GM12892 (cell line): Measurements from ENCODE around the gene WIPI1.

Experiments
- DNase-seq: peaks from one replicate; pipeline ENCODE4 v3.0.0; 2011; ENCODE audit not compliant: insufficient read length
- FAIRE-seq: peaks from 2 replicates; lab custom pipeline; 2011; peaks lifted over from hg19 to GRCh38; lab: Jason Lieb, UNC
- POLR2A ChIP-seq: IDR thresholded peaks from 2 replicates; pipeline ENCODE4 v1.6.1; 2011; ENCODE audit warnings: low read depth, low read length, control low read depth
- POLR2AphosphoS5 ChIP-seq: IDR thresholded peaks from 2 replicates; pipeline ENCODE4 v1.6.1; 2011; ENCODE audit warnings: low read depth, low read length, control low read depth
- TAF1 ChIP-seq: IDR thresholded peaks from 2 replicates; pipeline ENCODE4 v1.6.1; 2011; ENCODE audit warnings: low read depth, mild to moderate bottlenecking, control low read depth, low read length, borderline replicate concordance

WIPI1 gene

GRCh38 chr17:68459037-68459639, 1.8 kb upstream of the WIPI1 start:
- FAIRE-seq = peak; percentile 61
- TF ChIP-seq TAF1 (no peak), POLR2AphosphoS5 (no peak), POLR2A (no peak)
- no peak for DNase-seq

- no peak for TF ChIP-seq POLR2AphosphoS5
- no peak for TF ChIP-seq POLR2A
- no peak for TF ChIP-seq TAF1
- no peak for DNase-seq
- FAIRE-seq = peak; percentile 91
These were observed 1.2 kb upstream of the WIPI1 start for GRCh38 chr17:68458260-68459036.

DNA sequence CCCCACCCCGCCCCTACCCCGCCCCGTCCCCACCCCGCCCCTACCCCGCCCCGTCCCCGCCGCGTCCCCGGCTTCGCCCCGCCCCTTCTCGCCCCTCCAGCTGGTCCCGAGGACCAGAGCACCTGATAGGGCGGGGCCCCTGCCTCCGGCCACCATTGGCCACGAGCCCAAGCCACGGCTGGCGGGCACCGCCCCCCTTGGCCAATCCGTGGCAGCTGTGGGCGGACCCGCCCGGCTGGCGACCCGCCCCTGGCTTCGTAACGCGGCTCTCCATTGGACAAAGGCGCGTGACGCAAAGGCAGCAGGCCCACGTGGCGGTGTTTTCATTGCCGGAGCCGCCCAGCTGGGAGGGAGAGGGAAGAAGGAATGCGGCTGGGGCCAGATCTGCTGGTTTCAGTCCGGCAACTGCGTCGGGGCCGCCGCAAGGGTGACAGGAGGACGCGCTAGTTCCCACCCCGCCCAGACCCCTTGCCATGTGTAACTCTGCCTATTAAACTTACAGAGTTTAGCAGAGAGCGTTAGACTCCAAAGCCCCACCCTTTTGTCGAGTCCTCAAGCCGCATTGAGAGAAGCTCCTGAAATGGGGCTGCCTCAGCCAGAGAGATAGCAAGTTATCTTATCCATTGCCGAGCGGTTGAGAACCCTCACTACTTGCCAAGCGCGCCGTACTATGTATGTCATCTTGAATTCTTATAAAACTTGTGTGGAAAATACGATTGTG, 403 bp upstream of the WIPI1 start:
- no peak for TF ChIP-seq POLR2AphosphoS5
- TF ChIP-seq TAF1 = no peak
- TF ChIP-seq POLR2A = peak; percentile 33; the same call in 1 of the 2 replicates
- FAIRE-seq = peak; percentile 85
- peak; percentile 88 for DNase-seq

DNA sequence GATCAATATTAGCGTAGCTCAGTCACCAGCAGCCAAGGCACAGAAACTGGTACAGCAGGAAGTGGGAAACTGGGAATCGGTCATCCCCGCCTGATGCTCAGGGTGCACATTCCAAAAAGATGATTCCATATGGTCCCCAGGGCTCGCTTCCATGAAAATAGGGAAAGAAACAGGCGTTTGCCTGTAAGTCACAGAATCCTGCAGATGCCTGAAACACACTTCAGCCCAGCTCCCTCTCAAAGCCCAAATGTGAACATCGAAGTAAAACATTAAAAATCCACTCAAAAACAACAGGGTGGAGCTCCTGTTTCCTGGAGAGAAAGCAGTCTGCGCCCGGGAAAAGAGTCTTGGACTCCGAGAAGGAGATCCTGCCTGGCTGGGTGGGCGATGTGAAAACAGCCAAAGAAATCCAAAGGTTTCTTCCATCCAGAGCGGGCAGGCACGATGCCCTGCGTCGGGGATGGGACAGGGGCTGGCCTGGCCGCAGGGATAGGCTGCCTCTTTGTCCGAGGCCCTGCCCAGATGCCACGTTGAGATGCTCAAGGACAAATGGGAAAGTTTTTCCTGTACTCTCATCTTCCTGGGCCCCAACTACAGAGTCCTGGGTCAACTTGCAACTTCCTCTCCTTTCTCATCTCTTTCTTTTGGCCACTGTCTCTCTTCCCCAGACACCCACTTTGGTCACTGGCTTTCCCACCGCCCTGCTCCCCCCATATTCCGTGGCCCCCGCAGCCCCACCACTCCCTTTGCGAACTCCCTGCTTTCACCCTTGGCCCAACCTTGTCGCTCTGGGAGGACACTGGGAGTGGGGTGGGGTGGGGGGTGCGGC, 743 bp downstream of the WIPI1 start:
- DNase-seq (no peak), FAIRE-seq (no peak)

DNA sequence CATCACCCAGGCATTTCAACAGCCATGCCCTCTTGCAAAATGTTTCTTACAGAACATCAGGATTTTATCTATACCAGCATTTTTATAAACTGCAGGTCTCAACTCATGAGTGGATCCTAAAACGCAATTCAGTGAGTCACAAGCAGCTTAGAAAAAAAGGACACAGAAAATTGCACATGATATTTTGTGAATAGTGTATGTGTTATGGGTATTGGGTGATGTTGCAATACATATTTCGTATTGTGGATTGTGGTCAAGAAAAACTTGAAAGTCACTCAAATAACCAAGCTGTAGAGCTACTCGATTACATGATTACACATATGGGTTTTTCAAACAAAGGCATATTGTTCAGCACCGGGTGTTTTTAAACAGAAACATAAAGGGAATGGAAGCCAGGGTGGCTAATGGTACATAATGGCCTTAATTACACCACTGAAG, 1.4 kb downstream of the WIPI1 start:
- FAIRE-seq = no peak
- TF ChIP-seq POLR2AphosphoS5 (no peak), TAF1 (no peak), POLR2A (no peak)
- DNase-seq = no peak

More for the DNA sequence above, 743 bp downstream of the WIPI1 start:
- no peak for TF ChIP-seq TAF1
- TF ChIP-seq POLR2AphosphoS5 = no peak
- no peak for TF ChIP-seq POLR2A

GRCh38 chr17:68453991-68454665, 3.2 kb downstream of the WIPI1 start:
- FAIRE-seq = no peak
- no peak for TF ChIP-seq POLR2A
- TF ChIP-seq TAF1 = no peak
- TF ChIP-seq POLR2AphosphoS5 = no peak
- no peak for DNase-seq

- no peak for TF ChIP-seq TAF1
- FAIRE-seq (no peak), DNase-seq (no peak)
These were observed 4.5 kb downstream of the WIPI1 start for GRCh38 chr17:68452724-68453290.

GRCh38 chr17:68451670-68452354, 5.5 kb downstream of the WIPI1 start:
- no peak for FAIRE-seq
- TF ChIP-seq POLR2A (no peak), TAF1 (no peak), POLR2AphosphoS5 (no peak)
- DNase-seq = no peak

GRCh38 chr17:68450801-68451200, 6.5 kb downstream of the WIPI1 start:
- TF ChIP-seq POLR2A (no peak), POLR2AphosphoS5 (no peak), TAF1 (no peak)
- no peak for DNase-seq
- no peak for FAIRE-seq

GRCh38 chr17:68450391-68450790, 6.9 kb downstream of the WIPI1 start:
- no peak for DNase-seq
- TF ChIP-seq POLR2A = no peak
- no peak for TF ChIP-seq POLR2AphosphoS5
- TF ChIP-seq TAF1 = no peak
- FAIRE-seq = no peak
